PC-9 (cell line): ENCODE measurements around the gene MTCH2.

ENCODE experiments used
- EZH2 ChIP-seq: fragments of 200-600 bp; sonication (generic); IDR thresholded peaks from 2 replicates; pipeline ENCODE4 v1.8.0; 2017; ENCODE audit warnings: antibody characterized with exemption, low read depth
- TF ChIP-seq, protein P1 (sequence below): fragments of 200-600 bp; sonication (generic); conservative IDR thresholded peaks from 2 replicates; pipeline ENCODE4 v1.6.1; 2017; ENCODE audit warnings: mixed run types, antibody characterized with exemption, mild to moderate bottlenecking, moderate library complexity

DNA sequence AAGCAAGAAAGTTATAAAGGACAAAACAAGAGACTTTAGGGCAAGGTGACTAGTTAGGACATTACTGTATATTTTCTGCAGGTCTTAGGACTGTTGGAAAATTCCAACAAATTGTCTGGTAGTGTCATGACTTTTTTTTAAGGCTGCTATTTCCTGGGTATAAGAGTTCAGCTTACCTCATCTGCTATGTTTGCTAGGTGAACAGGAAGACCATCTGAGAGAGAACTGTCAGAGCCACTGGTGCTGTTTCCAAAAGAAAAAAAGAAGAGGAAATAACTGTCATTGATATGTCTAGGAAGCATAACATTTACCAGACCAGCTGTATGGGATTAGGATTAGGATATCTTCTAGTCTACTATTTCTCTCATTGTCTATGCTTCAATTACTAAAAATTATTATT lies 26.3 kb upstream of the MTCH2 start:
- TF ChIP-seq, protein P1, sequence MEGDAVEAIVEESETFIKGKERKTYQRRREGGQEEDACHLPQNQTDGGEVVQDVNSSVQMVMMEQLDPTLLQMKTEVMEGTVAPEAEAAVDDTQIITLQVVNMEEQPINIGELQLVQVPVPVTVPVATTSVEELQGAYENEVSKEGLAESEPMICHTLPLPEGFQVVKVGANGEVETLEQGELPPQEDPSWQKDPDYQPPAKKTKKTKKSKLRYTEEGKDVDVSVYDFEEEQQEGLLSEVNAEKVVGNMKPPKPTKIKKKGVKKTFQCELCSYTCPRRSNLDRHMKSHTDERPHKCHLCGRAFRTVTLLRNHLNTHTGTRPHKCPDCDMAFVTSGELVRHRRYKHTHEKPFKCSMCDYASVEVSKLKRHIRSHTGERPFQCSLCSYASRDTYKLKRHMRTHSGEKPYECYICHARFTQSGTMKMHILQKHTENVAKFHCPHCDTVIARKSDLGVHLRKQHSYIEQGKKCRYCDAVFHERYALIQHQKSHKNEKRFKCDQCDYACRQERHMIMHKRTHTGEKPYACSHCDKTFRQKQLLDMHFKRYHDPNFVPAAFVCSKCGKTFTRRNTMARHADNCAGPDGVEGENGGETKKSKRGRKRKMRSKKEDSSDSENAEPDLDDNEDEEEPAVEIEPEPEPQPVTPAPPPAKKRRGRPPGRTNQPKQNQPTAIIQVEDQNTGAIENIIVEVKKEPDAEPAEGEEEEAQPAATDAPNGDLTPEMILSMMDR: no peak
- TF ChIP-seq EZH2: no peak
